ENCODE measurements around the gene MAD2L2.

Gene MAD2L2

GRCh38 chr1:11651017-11651416, 29.9 kb downstream of the MAD2L2 start:
- no peak for DNase-seq

GRCh38 chr1:11650331-11650991, 30.5 kb downstream of the MAD2L2 start:
- DNase-seq = peak; percentile 78

GRCh38 chr1:11649624-11650330, 31.2 kb downstream of the MAD2L2 start:
- DNase-seq = no peak

GRCh38 chr1:11649237-11649623, 31.7 kb downstream of the MAD2L2 start:
- no peak for DNase-seq

- DNase-seq = no peak
These were observed 32.2 kb downstream of the MAD2L2 start for GRCh38 chr1:11648732-11649158.

- DNase-seq = no peak
These were observed 32.9 kb downstream of the MAD2L2 start for GRCh38 chr1:11648039-11648438.

- DNase-seq = no peak
These were observed 33.6 kb downstream of the MAD2L2 start for GRCh38 chr1:11647333-11647732.

GRCh38 chr1:11646317-11646716, 34.6 kb downstream of the MAD2L2 start:
- no peak for DNase-seq

GRCh38 chr1:11645670-11646265, 35.2 kb downstream of the MAD2L2 start:
- DNase-seq = peak; percentile 78

GRCh38 chr1:11645270-11645669, 35.7 kb downstream of the MAD2L2 start:
- no peak for DNase-seq

- DNase-seq = no peak
These were observed 37.2 kb downstream of the MAD2L2 start for GRCh38 chr1:11643782-11644181.

- peak; percentile 44 for DNase-seq
These were observed 38.4 kb downstream of the MAD2L2 start for GRCh38 chr1:11642418-11643017.

GRCh38 chr1:11641776-11642305, 39.1 kb downstream of the MAD2L2 start:
- DNase-seq = no peak

GRCh38 chr1:11640944-11641343, 40.0 kb downstream of the MAD2L2 start:
- DNase-seq = no peak

GRCh38 chr1:11640101-11640500, 40.8 kb downstream of the MAD2L2 start:
- no peak for DNase-seq

- no peak for DNase-seq
These were observed 41.6 kb downstream of the MAD2L2 start for GRCh38 chr1:11639372-11639771.

- no peak for DNase-seq
These were observed 42.8 kb downstream of the MAD2L2 start for GRCh38 chr1:11638121-11638520.

- DNase-seq = no peak
These were observed 46.4 kb downstream of the MAD2L2 start for GRCh38 chr1:11634365-11635192.

- no peak for DNase-seq
These were observed 51.5 kb downstream of the MAD2L2 start for GRCh38 chr1:11629184-11630016.

GRCh38 chr1:11628767-11629166, 52.2 kb downstream of the MAD2L2 start:
- DNase-seq = no peak

- no peak for DNase-seq
These were observed 54.4 kb downstream of the MAD2L2 start for GRCh38 chr1:11626551-11626950.

Data from COR-L47 (cell line).